Prostate gland (tissue), 2 donors: Measurements from ENCODE around the gene GOSR2. TPM values are rescaled to one million over a fixed set of nuclear protein-coding genes. Genes with fewer than 3 reads are reported as not detected.

ENCODE experiments used
- DNase-seq: peaks from one replicate; pipeline ENCODE4 v3.0.0-alpha.2; 2019; ENCODE audit warnings: low spot score
- H3K27ac ChIP-seq, 2 donors: fragments of 200-600 bp; sonication (generic); 2 replicates each; pipeline ENCODE4 v1.5.1; 2017 to 2019
- H3K27me3 ChIP-seq: fragments of 200-600 bp; sonication (generic); replicated peaks from 2 replicates; pipeline ENCODE4 v1.5.1; 2019; ENCODE audit not compliant: insufficient read depth
- H3K36me3 ChIP-seq, 2 donors: fragments of 200-600 bp; sonication (generic); 1 replicate in 1 of 2; 2 replicates in 1 of 2; pipeline versions ENCODE4 v1.5.1 to v1.8.1; 2017 to 2019
- H3K4me1 ChIP-seq: fragments of 200-600 bp; sonication (generic); replicated peaks from 2 replicates; pipeline ENCODE4 v1.5.1; 2019
- H3K4me3 ChIP-seq, 2 donors: fragments of 200-600 bp; sonication (generic); 2 replicates each; pipeline ENCODE4 v1.5.1; 2017 to 2019
- H3K9me3 ChIP-seq: fragments of 200-600 bp; sonication (generic); 2 replicates; pipeline ENCODE4 v1.5.1; 2017
- CTCF ChIP-seq, 4 experiments: fragments of 200-600 bp in 2 of 4; fragments of 450-650 bp in 2 of 4; sonication (generic) in 2 of 4; IDR thresholded peaks; 1 replicate in 3 of 4; 2 replicates in 1 of 4; pipeline ENCODE4 v1.5.1; 2016 to 2019; ENCODE audit warnings: antibody characterized with exemption in 4 of 4, mild to moderate bottlenecking in 2 of 4, moderate library complexity in 2 of 4
- POLR2A ChIP-seq: fragments of 450-650 bp; IDR thresholded peaks from one replicate; pipeline ENCODE4 v1.6.1; 2016; ENCODE audit warnings: antibody characterized with exemption, mild to moderate bottlenecking
- POLR2AphosphoS5 ChIP-seq: sonication (generic); formaldehyde crosslinking; IDR thresholded peaks from one replicate; pipeline ENCODE4 v1.6.1; 2017; ENCODE audit warnings: antibody characterized with exemption
- WGBS: methylation state at CpG from one replicate; pipeline ENCODE4 v1.1.5; 2018; 5-methylcytosine and 5-hydroxymethylcytosine counted together
- intact Hi-C: fragments of 100-400 bp; cut with DNase I; formaldehyde crosslinking; loops from one replicate; pipeline ENCODE4 v1.14.2; 2022
- total RNA-seq, 2 donors: library from RNA; depleted of rRNA; stranded (reverse); fragments of >200 nt; gene quantifications; one replicate each; pipeline ENCODE4 v1.1.0, GENCODE V29; 2016

Gene GOSR2
- total RNA-seq, 2 donors from 2014 or later = 40.0 to 61.4 TPM

DNA sequence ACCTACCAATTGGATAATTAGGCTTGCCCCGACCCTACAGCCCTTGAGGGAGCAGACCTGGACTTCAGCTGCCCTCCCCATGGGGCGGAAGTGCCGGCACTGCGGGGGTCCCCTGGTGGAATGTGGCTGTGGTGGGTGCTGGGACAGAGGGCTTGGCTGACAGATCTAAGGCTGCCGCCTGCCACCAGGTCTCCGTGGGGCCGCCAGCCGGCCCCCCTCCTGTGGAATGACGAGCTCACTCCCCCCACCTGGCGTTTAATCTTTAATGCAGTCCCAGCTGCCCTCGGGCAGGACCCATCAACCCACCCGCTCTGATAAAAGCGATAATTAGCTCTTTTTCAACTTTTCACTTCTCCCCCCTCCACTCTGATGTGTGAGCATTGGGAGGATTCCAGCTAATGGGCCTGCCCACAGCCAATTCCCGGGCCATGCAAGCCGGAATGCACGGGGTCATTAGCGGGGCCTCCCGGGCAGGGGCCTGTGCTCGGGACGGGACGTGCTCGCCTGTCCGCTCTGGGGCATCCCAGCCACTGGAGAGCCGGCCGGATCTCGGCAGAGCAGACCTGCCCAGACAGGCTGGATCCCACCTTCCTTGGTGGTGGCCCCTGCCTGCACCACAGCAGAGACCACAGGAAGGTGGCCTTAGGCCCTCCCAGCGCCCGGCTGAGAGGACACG lies 28.3 kb upstream of the GOSR2 start:
- Histone ChIP-seq H3K27ac (no peak overlapping the region), H3K36me3 (no peaks in the 10 kb centered on the region), H3K9me3 (no peaks in the 10 kb centered on the region), H3K4me1 (no peaks in the 10 kb centered on the region), H3K4me3 (no peak overlapping the region), H3K27me3 (no peaks in the 10 kb centered on the region)
- no peak for DNase-seq
- 27% methylated on average over 29 of the region's 29 CpGs for WGBS
- no peak for TF ChIP-seq POLR2AphosphoS5
- no peak for TF ChIP-seq POLR2A
- no peak for TF ChIP-seq CTCF (IDR thresholded peaks at IDR 0.05)
- intact Hi-C loops = no loop called here

DNA sequence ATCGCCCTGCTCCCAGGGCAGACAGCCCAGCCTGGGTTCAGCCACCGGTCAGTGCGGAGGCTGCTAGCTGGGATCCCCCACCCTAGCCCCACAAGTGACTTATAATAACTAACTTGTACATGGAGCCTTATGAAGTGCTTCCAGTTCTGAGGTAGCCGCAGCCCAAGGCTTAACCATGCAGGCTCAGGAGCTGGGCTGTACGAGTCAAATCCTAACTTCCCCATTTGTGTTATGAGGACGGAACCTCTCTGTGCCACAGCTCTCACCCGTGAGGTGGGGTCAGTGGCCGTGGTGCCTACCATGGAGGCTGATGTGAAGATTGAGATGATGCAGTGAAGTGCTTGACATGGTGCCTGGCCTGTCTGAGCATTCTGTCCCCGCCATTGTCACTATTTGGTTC lies 27.8 kb upstream of the GOSR2 start:
- intact Hi-C loops = no loop called here
- H3K36me3 ChIP-seq = no peaks in the 10 kb centered on the region
- 78% methylated on average over 9 of the region's 9 CpGs for WGBS
- no peaks in the 10 kb centered on the region for H3K27me3 ChIP-seq
- no peaks in the 10 kb centered on the region for H3K4me1 ChIP-seq
- DNase-seq = no peak
- no peak overlapping the region for H3K27ac ChIP-seq
- TF ChIP-seq CTCF (IDR thresholded peaks at IDR 0.05) (no peak), POLR2A (no peak), POLR2AphosphoS5 (no peak)
- no peak overlapping the region for H3K4me3 ChIP-seq
- no peaks in the 10 kb centered on the region for H3K9me3 ChIP-seq

GRCh38 chr17:46896991-46897390 lies 26.0 kb upstream of the GOSR2 start:
- intact Hi-C loops = no loop called here
- Histone ChIP-seq H3K9me3 (no peaks in the 10 kb centered on the region), H3K36me3 (no peaks in the 10 kb centered on the region), H3K4me3 (no peak overlapping the region), H3K4me1 (no peaks in the 10 kb centered on the region), H3K27me3 (no peaks in the 10 kb centered on the region), H3K27ac (no peak overlapping the region)
- 82% methylated on average over 9 of the region's 9 CpGs for WGBS
- no peak for DNase-seq
- no peak for TF ChIP-seq CTCF (IDR thresholded peaks at IDR 0.05)
- TF ChIP-seq POLR2AphosphoS5 = no peak
- TF ChIP-seq POLR2A = no peak

DNA sequence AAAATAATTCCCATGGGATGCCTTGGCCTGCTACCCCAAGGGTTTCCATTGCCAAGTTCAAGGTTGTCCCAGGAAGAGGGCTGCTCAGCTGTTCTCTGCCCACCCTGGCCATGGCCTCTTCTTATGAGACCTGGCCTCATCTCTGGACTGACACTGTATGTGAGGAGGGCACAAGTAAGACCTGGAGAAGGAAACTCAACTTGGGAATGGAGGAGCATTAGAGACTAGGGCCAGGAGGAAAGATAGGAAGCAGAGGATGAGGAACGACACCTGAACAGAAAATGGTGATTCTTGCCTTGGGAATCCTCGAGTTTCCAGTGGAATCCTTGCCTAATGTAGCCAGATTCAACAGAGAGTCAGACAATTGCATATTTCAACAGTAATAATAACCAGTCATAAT lies 24.6 kb upstream of the GOSR2 start:
- no peak overlapping the region for H3K27ac ChIP-seq
- 90% methylated on average over 2 of the region's 2 CpGs for WGBS
- no peaks in the 10 kb centered on the region for H3K9me3 ChIP-seq
- no peak for TF ChIP-seq CTCF (IDR thresholded peaks at IDR 0.05)
- TF ChIP-seq POLR2A = no peak
- no peak for TF ChIP-seq POLR2AphosphoS5
- no peak for DNase-seq
- no peaks in the 10 kb centered on the region for H3K27me3 ChIP-seq
- no peak overlapping the region for H3K4me3 ChIP-seq
- intact Hi-C loops = no loop called here
- no peaks in the 10 kb centered on the region for H3K4me1 ChIP-seq
- H3K36me3 ChIP-seq = no peaks in the 10 kb centered on the region

DNA sequence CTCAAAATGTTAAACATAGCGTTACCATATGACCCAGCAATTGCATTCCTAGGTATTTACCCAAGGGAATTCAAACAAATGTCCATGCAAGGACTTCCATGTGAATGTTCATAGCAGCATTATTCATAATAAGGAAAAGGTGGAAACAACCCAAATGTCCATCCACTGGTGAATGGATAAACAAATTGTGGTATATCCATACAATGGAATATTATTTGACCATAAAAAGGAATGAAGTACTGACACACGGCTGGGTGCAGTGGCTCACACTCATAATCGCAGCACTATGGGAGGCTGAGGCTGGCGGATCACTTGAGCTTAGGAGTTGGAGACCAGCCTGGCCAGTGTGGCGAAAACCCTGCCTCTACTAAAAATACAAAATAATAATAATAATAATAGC lies 24.1 kb upstream of the GOSR2 start:
- no peak for DNase-seq
- Histone ChIP-seq H3K27me3 (no peaks in the 10 kb centered on the region), H3K9me3 (no peaks in the 10 kb centered on the region), H3K36me3 (no peaks in the 10 kb centered on the region), H3K4me1 (no peaks in the 10 kb centered on the region), H3K27ac (no peak overlapping the region), H3K4me3 (no peak overlapping the region)
- intact Hi-C loops = no loop called here
- TF ChIP-seq POLR2AphosphoS5 (no peak), CTCF (IDR thresholded peaks at IDR 0.05) (no peak), POLR2A (no peak)
- 97% methylated on average over 5 of the region's 5 CpGs for WGBS
